ENCODE measurements around the gene SULT1C4.
"Not testable (repeated sequence)": the region's sequence is repeated elsewhere in the genome, so short reads cannot be mapped to it uniquely, and the experiment has no call there.

The SULT1C4 gene

DNA sequence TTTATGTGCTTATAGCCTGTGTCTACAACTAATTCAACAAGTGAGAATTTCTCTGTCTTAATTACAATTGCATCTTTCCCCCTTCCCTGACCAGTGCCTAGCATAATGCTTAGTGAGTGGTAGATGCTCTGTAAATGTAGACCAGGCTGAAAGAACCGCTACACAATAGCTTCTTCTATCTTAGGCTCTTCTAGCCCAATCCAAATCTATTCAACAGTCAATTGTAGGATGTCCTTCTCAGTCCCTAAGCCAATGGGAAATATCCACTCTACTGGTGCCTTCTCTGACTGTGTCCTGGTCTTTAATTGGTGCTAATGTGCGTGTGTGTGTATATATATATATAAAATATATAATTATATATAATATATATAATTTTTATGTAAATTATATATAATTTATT is 37.2 kb downstream of the SULT1C4 start:
- no peak for DNase-seq

DNA sequence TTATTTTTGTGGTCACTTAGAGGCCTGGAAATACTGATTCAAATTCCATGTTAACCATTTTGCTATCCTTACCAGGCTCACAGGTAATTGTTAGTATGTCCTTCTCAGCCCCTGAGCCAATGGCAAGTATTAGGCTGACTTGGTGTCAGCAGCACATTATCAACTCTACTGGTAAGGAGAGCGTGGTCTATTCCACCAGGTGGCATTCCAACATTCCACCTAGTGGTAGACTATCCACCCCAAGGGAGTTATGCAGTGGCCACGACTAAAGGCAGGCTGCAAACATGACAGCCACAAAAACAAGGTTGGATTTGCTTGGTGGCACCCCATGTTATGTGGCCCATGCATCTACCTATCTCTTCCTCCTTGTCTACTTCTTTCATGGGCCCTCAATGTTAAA is 39.5 kb downstream of the SULT1C4 start:
- DNase-seq, result no peak

DNA sequence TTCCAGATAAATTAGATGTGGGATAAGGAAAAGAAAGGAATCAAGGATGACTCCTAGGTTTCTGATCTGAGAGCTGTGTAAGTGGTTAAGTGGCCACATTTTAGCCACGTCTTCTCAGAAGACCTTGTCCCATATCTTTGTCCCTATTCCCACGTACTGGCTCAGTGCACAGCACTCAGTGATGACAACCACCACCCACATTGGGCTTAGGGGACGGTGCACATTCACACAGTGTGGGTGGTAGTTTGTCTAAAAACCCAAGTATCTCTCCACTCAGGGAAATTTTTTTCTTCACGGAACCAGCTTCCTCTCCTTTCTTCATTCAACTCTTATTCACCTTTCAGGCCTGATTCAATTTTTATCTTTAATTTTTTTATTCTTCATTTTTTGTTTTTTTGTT is 40.7 kb downstream of the SULT1C4 start:
- no peak for DNase-seq

DNA sequence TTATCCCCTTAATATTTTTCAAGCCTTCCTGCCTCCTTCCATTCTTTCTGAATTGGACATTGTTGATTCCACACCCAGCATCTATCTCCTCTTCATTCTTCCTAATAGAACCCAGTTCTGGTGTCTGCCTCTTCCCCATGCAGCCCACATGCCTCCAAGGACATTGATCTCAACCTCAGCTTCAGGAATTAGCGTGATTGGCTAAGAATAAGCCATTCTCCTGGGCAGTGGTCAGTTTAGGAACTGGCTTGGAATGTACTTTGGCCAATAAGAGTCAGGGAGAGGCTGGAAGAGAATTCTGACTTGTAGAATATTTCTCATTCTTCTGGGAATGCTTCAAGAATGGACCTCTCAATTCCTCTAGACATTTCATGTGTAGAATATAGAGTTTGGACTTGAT is 45.3 kb downstream of the SULT1C4 start:
- DNase-seq, result no peak

DNA sequence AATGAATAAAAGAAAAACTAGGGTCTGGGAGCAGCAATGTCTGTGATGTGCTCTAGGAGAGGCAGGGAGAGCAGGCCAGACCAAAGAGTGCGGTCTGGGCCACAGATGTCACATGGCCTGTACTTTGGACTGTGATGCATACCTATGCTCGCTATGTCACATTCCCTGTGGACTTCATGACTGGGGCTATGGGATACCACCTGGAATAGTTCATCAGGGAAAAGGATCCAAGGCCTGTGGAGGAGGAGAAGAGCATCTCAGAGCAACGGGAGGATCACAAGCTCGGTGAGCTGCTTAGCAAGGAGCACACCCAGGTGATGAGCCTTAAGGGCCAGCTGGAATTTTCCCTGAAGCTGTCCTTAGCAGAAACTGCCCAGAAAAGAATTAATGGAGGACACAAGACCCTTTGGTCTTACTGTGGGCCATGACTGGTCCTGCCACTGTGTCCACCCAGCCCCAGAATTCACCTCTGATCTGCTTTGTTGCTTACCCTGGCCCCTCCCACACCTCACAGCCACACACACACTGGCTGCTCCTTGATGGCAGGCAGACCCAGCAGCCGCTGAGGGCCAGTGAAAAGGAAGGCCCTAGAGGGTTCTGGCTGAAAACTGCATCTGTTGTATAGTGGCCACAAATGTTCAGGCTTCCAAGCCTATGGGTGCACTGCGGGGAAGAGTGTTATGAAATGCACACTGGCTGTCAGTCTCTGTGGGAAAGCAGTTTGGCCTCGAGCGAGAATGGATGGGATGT is 45.9 kb downstream of the SULT1C4 start:
- no peak for DNase-seq

DNA sequence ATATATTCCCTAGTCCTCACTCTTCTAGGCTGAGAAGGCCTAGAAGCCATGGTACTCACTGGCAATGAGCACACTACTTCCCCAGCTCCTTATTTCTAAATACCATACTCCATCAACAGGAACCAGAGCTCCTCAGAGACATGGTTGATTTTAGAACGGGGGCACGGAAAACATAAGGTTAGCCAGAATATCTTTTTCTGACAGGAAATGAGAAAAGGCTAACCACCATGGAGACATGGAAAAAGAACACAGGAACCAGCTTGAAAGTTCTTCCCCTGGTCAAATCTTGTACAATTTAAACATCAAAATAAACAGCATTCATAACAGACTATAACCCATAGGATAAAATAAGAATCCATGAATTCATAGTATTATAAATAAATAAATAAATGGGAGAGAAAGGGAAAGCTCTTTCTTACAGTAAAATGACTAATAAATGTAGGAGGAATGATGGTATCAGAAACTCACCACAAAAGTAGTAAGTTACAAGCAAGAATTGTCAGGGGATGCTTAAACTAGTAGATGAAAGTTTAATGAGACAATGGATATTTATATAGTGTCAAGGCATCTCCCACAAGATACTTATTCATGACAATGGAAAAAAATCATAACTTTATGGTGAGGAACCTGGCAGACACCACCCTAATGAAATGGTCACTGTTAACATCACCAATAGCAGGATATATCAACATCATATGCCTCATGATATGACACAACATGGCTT is 50.7 kb downstream of the SULT1C4 start:
- DNase-seq, result no peak

DNA sequence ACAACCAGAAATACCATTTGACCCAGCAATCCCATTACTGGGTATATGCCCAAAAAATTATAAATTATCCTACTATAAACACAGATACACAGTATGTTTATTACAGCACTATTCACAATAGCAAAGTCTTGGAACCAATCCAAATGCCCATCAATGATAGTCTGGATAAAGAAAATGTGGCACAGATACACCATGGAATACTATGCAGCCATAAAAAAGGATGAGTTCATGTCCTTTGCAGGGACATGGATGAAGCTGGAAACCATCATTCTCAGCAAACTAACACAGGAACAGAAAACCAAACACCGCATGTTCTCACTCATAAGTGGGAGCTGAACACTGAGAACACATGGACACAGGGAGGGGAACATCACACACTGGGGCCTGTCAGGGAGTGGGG is 57.8 kb downstream of the SULT1C4 start:
- not testable (repeated sequence) for DNase-seq

DNA sequence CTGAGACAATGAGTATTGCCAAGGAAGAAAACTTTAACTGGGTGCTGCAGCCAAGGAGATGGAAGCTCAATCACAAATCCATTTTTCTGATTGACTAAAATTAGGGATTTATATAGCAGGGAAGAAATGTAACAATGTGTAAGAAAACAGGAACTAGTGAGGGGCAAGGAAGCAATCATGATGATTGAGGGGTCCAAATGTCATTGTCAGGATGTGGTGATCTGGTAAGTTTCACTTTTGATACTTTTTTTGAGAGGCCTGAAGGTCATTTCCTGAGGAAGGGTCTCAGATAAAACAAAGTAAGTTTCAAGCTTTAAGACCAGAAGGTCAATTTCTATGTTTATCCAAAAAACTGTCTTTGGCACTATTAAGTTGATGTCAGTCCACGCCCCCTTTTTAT is 59.2 kb downstream of the SULT1C4 start:
- no peak for DNase-seq
